ENCODE measurements around the gene CTDSPL2.
"Not testable (repeated sequence)": the region's sequence is repeated elsewhere in the genome, so short reads cannot be mapped to it uniquely, and the experiment has no call there.

Gene CTDSPL2

GRCh38 chr15:44541282-44541958 lies 114.0 kb downstream of the CTDSPL2 start:
- no peak for DNase-seq (ENCODE audit: low read depth)

DNA sequence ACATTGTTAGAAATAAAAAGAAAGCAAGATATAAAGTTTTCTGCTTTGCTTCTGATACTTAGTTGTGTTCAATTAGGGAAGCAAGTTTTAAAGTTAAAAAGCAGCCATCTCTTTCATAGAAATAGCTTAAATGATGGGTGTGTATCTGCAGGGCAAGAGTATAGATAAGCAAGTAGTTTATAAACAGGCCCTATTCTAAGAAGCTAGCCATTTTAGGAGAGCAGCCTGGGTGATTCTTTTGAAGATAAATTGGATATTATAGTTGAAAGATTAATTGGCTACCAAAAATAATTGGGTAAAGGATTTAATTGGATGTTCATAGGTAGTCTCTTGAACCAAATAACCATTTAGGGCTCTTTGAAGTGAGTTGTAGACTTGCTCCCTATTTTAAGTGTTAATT lies 115.2 kb downstream of the CTDSPL2 start:
- DNase-seq (ENCODE audit: low read depth), result no peak

DNA sequence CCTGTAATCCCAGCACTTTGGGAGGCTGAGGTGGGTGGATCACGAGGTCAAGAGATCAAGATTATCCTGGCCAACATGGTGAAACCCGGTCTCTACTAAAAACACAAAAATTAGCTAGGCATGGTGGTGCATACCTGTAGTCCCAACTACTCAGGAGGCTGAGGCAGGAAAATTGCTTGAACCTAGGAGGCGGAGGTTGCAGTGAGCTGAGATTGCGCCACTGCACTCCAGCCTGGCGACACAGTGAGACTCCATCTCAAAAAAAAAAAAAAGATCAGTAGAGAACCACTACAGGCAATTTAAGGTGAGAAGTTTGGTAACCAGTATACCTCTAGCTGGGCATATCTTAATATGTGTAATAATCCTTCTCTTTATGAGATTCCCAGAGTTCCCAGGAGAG lies 117.3 kb downstream of the CTDSPL2 start:
- DNase-seq (ENCODE audit: low read depth), result not testable (repeated sequence)

- DNase-seq (ENCODE audit: low read depth), result no peak
Observed at GRCh38 chr15:44545913-44546802, 118.7 kb downstream of the CTDSPL2 start.

DNA sequence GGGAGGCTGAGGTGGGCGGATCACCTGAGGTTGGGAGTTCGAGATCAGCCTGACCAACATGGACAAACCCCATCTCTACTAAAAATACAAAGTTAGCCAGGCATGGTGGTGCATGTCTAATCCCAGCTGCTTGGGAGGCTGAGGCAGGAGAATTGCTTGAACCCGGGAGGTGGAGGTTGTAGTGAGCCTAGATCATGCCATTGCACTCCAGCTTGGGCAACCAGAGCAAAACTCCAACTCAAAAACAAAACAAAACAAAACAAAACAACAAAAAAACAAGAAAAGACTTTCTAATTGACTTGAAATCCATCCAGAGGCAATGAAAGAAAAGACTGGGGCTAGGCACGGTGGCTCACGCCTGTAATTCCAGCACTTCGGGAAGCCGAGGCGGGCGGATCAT lies 121.7 kb downstream of the CTDSPL2 start:
- DNase-seq (ENCODE audit: low read depth), result not testable (repeated sequence)

DNA sequence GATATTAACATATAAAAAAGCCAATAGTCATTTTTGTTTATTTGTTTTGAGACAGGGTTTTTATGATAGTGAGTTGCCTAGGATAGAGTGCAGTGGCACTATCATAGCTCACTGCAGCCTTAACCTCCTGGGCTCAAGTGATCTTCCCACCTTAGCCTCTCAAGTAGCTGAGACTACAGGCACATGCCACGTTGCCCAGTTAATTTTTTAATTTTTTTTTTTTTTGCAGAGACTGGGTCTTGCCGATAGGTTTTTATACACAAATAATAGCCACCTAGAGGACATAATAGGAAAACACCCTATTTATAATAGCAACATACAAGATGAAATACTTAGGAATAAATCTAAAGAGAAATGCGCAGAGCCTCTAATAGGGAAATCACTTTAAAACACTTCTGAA lies 122.8 kb downstream of the CTDSPL2 start:
- no peak for DNase-seq (ENCODE audit: low read depth)

GRCh38 chr15:44550734-44551133 lies 123.3 kb downstream of the CTDSPL2 start:
- no peak for DNase-seq (ENCODE audit: low read depth)

- no peak for DNase-seq (ENCODE audit: low read depth)
Observed at GRCh38 chr15:44554934-44555723, 127.7 kb downstream of the CTDSPL2 start.

DNA sequence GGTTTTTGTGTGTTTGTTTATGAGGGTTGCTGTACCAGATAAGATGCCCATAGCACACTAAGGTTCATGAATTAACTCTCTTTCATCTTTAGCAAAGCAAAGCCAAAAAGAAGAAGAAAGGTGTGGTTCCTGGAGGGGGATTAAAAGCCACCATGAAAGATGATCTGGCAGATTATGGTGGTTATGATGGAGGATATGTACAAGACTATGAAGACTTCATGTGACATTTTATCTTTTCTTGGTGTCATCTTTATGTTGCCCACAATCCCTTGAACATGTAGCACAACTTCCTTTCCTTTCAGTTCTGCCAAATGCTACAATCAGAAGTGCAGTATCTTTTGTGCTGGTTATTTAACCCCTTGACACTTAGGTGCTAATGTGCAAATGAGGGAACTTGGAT lies 133.5 kb downstream of the CTDSPL2 start:
- not testable (repeated sequence) for DNase-seq (ENCODE audit: low read depth)

GRCh38 chr15:44565387-44566154 lies 138.1 kb downstream of the CTDSPL2 start:
- DNase-seq (ENCODE audit: low read depth), result no peak

DNA sequence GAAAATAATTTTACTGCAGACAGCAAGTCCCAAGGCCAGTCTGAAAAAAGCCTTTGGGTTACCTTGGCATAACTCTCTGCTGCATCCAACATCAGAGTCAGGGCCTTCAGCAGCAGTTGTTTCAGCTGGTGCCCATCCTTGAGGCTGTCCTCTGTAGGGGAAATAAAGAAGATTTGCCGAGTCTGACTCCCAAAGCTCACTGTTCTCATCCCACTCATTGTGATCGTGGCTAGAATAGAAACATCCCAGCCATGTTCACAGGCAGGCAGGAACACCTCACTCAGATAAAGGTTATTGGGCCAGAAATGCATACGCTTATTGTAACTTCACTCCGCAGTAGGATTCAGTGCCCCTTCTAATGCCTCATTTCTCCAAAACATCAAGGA lies 138.7 kb downstream of the CTDSPL2 start:
- DNase-seq (ENCODE audit: low read depth), result no peak

- no peak for DNase-seq (ENCODE audit: low read depth)
Observed at GRCh38 chr15:44568338-44568737, 140.9 kb downstream of the CTDSPL2 start.

DNA sequence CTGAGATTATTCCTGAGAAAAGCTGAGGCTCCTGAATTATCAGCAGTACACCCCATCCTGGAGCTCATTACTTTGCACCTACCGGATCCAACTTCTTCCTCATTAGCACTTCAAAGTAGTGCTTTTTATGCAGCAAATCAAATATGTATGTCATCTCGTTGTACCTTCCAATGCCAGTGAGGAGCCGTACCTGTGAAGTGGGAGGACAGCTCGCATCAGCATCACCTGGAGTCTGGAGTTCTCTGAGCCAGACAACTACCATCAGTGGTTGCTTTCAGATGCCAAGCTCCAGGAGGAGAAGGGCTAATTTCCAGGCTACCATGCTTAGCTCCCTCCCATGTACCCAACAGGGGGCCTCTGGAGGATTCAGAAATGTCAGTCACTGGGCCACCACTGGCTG lies 141.9 kb downstream of the CTDSPL2 start:
- DNase-seq (ENCODE audit: low read depth), result no peak

DNA sequence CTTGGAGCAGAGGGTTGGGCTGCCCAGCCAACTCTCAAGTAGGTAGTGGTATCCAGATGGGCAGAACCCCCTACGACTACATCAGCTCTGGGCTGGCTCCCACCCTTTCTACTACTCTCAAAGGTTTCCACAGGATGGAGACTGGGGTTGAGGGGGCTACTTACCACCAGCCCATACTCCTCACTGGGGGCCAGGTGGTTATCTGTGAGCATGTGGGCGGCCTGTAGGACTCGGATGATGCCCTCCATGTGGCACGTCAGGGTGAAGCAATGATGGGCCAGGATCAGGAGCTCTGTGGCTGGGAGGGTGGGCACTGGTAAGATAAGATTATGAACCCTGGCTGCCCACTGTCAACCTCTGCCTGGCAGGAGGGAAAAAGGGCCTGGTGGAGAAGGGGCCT lies 142.9 kb downstream of the CTDSPL2 start:
- DNase-seq (ENCODE audit: low read depth), result no peak

DNA sequence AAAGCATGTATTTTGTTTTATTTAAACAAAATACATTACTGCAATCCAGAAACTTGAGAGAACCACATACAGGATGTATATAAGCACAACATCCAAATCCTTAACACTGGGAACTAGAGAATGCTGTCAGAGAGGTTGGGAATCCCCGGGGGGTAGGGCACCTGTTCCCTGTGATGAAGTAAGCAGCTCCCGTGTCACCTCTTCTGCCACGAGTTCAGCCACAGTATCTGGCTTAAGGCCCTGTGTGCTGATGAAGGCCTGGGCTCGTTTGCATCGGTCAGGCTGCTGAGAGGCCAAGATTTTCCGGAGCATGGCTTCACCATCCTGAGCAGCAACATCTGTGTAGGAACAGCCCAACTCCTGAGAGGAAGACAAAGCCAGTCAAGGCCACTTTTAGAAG lies 146.0 kb downstream of the CTDSPL2 start:
- no peak for DNase-seq (ENCODE audit: low read depth)

DNA sequence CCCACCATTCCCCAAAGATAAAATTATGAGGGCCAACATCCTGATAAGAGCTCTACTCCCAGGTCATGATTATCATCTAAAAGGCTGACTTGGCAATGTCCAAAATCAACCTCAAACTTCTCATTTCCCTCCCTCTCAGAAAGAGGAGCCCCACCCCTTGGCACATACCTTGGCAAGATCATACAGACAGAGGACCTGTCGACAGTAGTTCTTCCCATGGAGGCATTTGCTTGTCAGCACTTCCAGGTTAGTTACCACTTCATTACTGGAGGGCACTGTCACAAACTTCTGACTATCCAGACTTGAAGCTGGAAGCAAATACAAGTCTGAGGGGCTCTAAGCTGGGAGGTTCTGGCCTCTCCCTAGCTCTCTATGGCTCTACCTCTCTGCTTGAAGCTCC lies 147.3 kb downstream of the CTDSPL2 start:
- no peak for DNase-seq (ENCODE audit: low read depth)
